SK-N-SH (cell line): ENCODE measurements around the gene ATN1. TPM values are rescaled to one million over a fixed set of nuclear protein-coding genes. Genes with fewer than 3 reads are reported as not detected.
A peak's percentile ranks its signal among the peaks of the same experiment; 100 is the strongest.

Source experiments
- CTCF ChIA-PET: fragments of 300-600, 350-600 bp; formaldehyde crosslinking; extraction: SDS; loops from one replicate; lab custom pipeline; 2021; lab: Yijun Ruan, JAX
- POLR2A ChIA-PET: fragments of 350-600 bp; sonication (Branson Sonifier 250); formaldehyde crosslinking; extraction: SDS; loops from one replicate; lab custom pipeline; 2020; ENCODE audit warnings: antibody characterized with exemption, inconsistent platforms; lab: Yijun Ruan, JAX
- DNase-seq: peaks from one replicate; pipeline ENCODE4 v3.0.0; 2012
- H2AFZ ChIP-seq: fragments of 200-600 bp; sonication (generic); 2 replicates; pipeline ENCODE4 v1.8.1; 2016; ENCODE audit warnings: antibody characterized with exemption, mild to moderate bottlenecking, low read depth
- H3F3A ChIP-seq: fragments of 200-600 bp; sonication (generic); replicated peaks from 2 replicates; pipeline ENCODE3; 2016; ENCODE audit warnings: antibody characterized with exemption, mild to moderate bottlenecking; ENCODE audit not compliant: insufficient read depth
- H3K27ac ChIP-seq, 2 experiments: fragments of 200-500 bp in 1 of 2; fragments of 200-600 bp in 1 of 2; sonication (Bioruptor generic) in 1 of 2; sonication (generic), shearing (Covaris generic) in 1 of 2; 2 replicates each; pipeline versions ENCODE4 v1.5.1 to v1.6.1; 2014 to 2016; ENCODE audit warnings: low read depth in 2 of 2, inconsistent platforms in 1 of 2, low read length in 1 of 2, mild to moderate bottlenecking in 1 of 2, mixed read lengths in 1 of 2
- H3K27me3 ChIP-seq: fragments of 200-600 bp; sonication (generic), shearing (Covaris generic); 2 replicates; pipeline ENCODE4 v1.6.1; 2016; ENCODE audit warnings: mixed run types; ENCODE audit not compliant: insufficient read depth
- H3K36me3 ChIP-seq, 2 experiments: fragments of 200-500 bp in 1 of 2; fragments of 200-600 bp in 1 of 2; sonication (Bioruptor generic) in 1 of 2; sonication (generic) in 1 of 2; replicated peaks in 1 of 2; 2 replicates each; pipeline versions ENCODE3 to v1.5.1; 2014 to 2016; ENCODE audit warnings: low read length in 1 of 2, mild to moderate bottlenecking in 1 of 2; ENCODE audit not compliant: insufficient read depth in 2 of 2, control insufficient read depth in 1 of 2
- H3K4me1 ChIP-seq, 2 experiments: fragments of 200-500 bp in 1 of 2; fragments of 200-600 bp in 1 of 2; sonication (Bioruptor generic) in 1 of 2; sonication (generic), shearing (Covaris generic) in 1 of 2; 2 replicates each; pipeline versions ENCODE4 v1.5.1 to v1.6.1; 2014 to 2016; ENCODE audit warnings: low read depth in 1 of 2, low read length in 1 of 2, mixed run types in 1 of 2; ENCODE audit not compliant: insufficient read depth in 2 of 2, control insufficient read depth in 1 of 2
- H3K4me2 ChIP-seq: fragments of 200-600 bp; sonication (generic), shearing (Covaris generic); 2 replicates; pipeline ENCODE4 v1.6.1; 2017; ENCODE audit warnings: mixed run types
- H3K4me3 ChIP-seq, 2 experiments: fragments of 200-500 bp in 1 of 2; fragments of 200-600 bp in 1 of 2; sonication (Bioruptor generic) in 1 of 2; sonication (generic), shearing (Covaris generic) in 1 of 2; 2 replicates each; pipeline versions ENCODE4 v1.5.1 to v1.8.1; 2014 to 2016; ENCODE audit warnings: low read depth in 2 of 2, inconsistent platforms in 1 of 2, low read length in 1 of 2, mild to moderate bottlenecking in 1 of 2, mixed read lengths in 1 of 2, moderate library complexity in 1 of 2
- H3K79me2 ChIP-seq: fragments of 200-600 bp; sonication (generic); 2 replicates; pipeline ENCODE4 v1.8.1; 2017; ENCODE audit warnings: mild to moderate bottlenecking; ENCODE audit not compliant: insufficient read depth
- H3K9ac ChIP-seq: fragments of 200-600 bp; sonication (generic); 2 replicates; pipeline ENCODE4 v1.6.1; 2017; ENCODE audit warnings: mixed run types
- H3K9me2 ChIP-seq: fragments of 200-600 bp; sonication (generic); 2 replicates; pipeline ENCODE4 v1.6.1; 2017; ENCODE audit warnings: mixed run types
- H3K9me3 ChIP-seq: fragments of 200-600 bp; sonication (generic); 2 replicates; pipeline ENCODE4 v1.6.1; 2017; ENCODE audit warnings: mixed run types, mild to moderate bottlenecking, moderate library complexity
- H4K20me1 ChIP-seq: fragments of 200-600 bp; sonication (generic); 2 replicates; pipeline ENCODE4 v1.6.1; 2017; ENCODE audit warnings: mild to moderate bottlenecking, mixed run types; ENCODE audit not compliant: insufficient read depth
- CTCF ChIP-seq: fragments of 200-600 bp; sonication (generic); IDR thresholded peaks from 2 replicates; pipeline ENCODE4 v1.6.1; 2017; ENCODE audit warnings: antibody characterized with exemption, mild to moderate bottlenecking, moderate library complexity
- FOXJ3 ChIP-seq: sonication (generic); formaldehyde crosslinking; IDR thresholded peaks from 2 replicates; pipeline ENCODE4 v1.5.1; 2020; ENCODE audit warnings: mild to moderate bottlenecking, missing genetic modification reagents
- GATA2 ChIP-seq: sonication (generic); formaldehyde crosslinking; IDR thresholded peaks from 2 replicates; pipeline ENCODE4 v1.5.0; 2020; ENCODE audit warnings: mild to moderate bottlenecking, missing genetic modification reagents
- IRF3 ChIP-seq: fragments of 150-350 bp; IDR thresholded peaks from 2 replicates; pipeline ENCODE4 v1.6.1; 2016; ENCODE audit warnings: mild to moderate bottlenecking, low read depth, low read length
- RAD21 ChIP-seq: IDR thresholded peaks from 2 replicates; pipeline ENCODE4 v1.6.1; 2012; ENCODE audit warnings: mild to moderate bottlenecking, low read length
- RCOR1 ChIP-seq: fragments of 150-350 bp; IDR thresholded peaks from 2 replicates; pipeline ENCODE4 v1.6.1; 2017; ENCODE audit warnings: antibody characterized with exemption, low read length
- YY1 ChIP-seq: IDR thresholded peaks from 2 replicates; pipeline ENCODE4 v1.4.0; 2012; ENCODE audit warnings: low read depth, mild to moderate bottlenecking
- WGBS: methylation state at CpG from one replicate; pipeline ENCODE4 v1.1.6; 2017; ENCODE audit warnings: low lambda C conversion rate; 5-methylcytosine and 5-hydroxymethylcytosine counted together
- polyA plus RNA-seq, 3 experiments: library from polyadenylated mRNA; depleted of rRNA; stranded (reverse); fragments of >200 nt; gene quantifications; 2 replicates each; pipeline ENCODE4 v1.2.3, GENCODE V29; 2012

Gene ATN1
- polyA plus RNA-seq, 1 of the 3 experiments (the other 2 are of a cell fraction): 29.3 TPM

GRCh38 chr12:6948873-6949594 is 21.3 kb downstream of the ATN1 start:
- POLR2A ChIA-PET: no interaction called here
- Histone ChIP-seq H3K36me3 (peaks cover 3 to 5% of the 10 kb centered on the region in 2 experiments), H3K9ac (no peak overlapping the region), H2AFZ (no peak overlapping the region), H3K9me3 (no peaks in the 10 kb centered on the region), H3F3A (peaks cover 9% of the 10 kb centered on the region), H4K20me1 (no peaks in the 10 kb centered on the region), H3K9me2 (no peaks in the 10 kb centered on the region), H3K4me2 (no peak overlapping the region), H3K4me3 (no peak overlapping the region), H3K79me2 (peaks cover 10% of the 10 kb centered on the region; the same call in 1 of the 2 replicates), H3K27ac (no peak overlapping the region), H3K27me3 (no peaks in the 10 kb centered on the region), H3K4me1 (peaks cover 6 to 8% of the 10 kb centered on the region in 2 experiments; a peak in 3 of 4 replicates)
- DNase-seq: peak; percentile 55
- CTCF ChIA-PET: interaction anchor here (0.7 to 6.5 kb wide), 8 partner anchors 12 to 164 kb away, joined by 3 to 114 read pairs (median 6); partner anchors contain the start of gene C1RL
- 90% methylated on average over 15 of the region's 15 CpGs for WGBS
- TF ChIP-seq YY1 (no peak), CTCF (peak; percentile 22; the same call in 1 of the 2 replicates)

DNA sequence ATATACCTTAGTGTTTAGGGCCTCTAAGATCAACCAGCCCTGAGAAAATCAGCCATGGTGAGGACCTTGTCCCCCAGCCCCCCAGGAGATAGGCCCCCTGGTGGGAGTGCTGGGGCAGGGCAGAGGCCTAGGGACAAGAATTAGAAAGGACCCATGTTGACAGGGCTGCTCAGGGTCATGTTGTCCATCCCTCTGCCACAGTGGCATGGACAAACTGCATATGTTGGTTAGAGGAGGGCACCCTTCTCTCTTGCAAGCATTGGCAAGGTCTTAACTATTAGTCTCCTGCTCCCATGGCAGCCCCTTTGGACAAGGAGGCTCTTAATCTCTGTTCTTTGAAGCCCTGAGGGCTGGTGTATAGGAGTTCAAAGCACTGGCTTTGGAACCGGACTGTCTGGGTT is 22.6 kb downstream of the ATN1 start:
- H3K4me2 ChIP-seq: no peak overlapping the region
- no peak for TF ChIP-seq RAD21
- TF ChIP-seq CTCF: peak; percentile 41
- no peak for TF ChIP-seq IRF3
- TF ChIP-seq FOXJ3 (CRISPR knock-in tag): no peak
- no peak for TF ChIP-seq RCOR1
- no peak for TF ChIP-seq GATA2 (CRISPR knock-in tag)
- TF ChIP-seq, all 33 proteins: peak for 1
- Histone ChIP-seq H3K9me2 (no peaks in the 10 kb centered on the region), H3K9ac (no peak overlapping the region), H3K27me3 (no peaks in the 10 kb centered on the region), H4K20me1 (no peaks in the 10 kb centered on the region), H3K79me2 (peaks cover 4% of the 10 kb centered on the region; the same call in 1 of the 2 replicates), H3K36me3 (peaks cover 3 to 4% of the 10 kb centered on the region in 2 experiments), H3K4me3 (no peak overlapping the region), H3K9me3 (no peaks in the 10 kb centered on the region), H3K27ac (no peak overlapping the region), H3K4me1 (peaks cover under 1 to 3% of the 10 kb centered on the region in 2 experiments; a peak in 2 of 4 replicates), H2AFZ (no peak overlapping the region), H3F3A (no peaks in the 10 kb centered on the region)
- CTCF ChIA-PET: interaction anchor here (1.3 to 2.9 kb wide), 3 partner anchors 14 to 163 kb away, joined by 6 to 10 read pairs (median 6); no protein-coding TSS in a partner anchor
- DNase-seq: peak; percentile 62
- POLR2A ChIA-PET: no interaction called here
- WGBS: 83% methylated on average over 1 of the region's 1 CpG
